ENCODE measurements around the gene C11orf21.
"Not testable (repeated sequence)": the region's sequence is repeated elsewhere in the genome, so short reads cannot be mapped to it uniquely, and the experiment has no call there.

Gene C11orf21

DNA sequence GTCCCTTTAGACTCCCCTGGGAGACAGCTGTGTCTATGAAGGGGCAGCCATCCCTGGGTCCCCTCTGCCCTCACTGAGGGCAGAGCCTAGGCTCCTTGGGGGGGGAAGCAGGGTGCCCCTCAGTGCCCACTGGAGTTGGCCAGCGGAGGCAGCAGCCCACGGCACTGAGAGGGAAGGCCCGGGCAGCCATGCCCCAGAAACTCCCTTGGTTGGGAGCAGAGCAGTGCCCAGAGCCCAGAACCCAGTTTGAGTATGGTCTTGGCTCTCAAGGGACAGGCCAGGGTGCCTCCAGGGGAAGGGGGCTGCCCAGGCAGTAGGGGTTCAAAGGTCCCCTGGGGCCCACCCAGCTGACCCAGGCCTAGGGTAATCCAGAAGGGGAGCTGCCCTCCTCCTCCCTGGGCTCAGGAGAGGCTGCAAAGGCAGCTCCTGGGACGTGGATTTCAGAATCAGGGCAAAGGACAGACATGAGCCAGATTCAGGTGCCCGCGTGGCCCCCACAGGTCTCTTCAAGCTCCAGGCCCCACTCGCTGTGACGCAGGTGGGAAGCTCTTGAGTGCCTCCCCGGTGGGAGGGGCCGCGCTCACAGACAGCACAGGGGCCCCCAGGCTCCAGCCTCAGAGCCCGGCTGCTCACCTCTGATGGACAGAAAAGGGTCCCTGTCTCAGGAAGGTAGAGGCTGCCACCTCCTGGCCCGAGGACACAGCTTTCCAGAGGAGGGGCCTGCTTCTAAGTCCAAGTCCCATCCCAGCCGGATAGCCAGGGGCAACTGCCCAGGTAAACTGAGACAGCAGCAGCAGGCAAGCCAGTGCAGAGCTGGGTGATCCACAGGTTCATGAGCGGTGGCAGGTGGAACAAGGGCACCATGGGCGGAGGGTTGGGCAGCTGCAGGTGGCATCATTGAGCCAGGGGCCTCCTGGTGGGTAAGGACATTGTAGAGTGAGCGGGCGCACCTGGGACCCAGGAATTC is 2.6 kb downstream of the C11orf21 start:
- ATAC-seq = no peak
- no peaks in the 10 kb centered on the region for H3K9me3 Mint-ChIP-seq
- DNase-seq = peak; percentile 55
- no peaks in the 10 kb centered on the region for H3K27me3 Mint-ChIP-seq
- H3K4me3 Mint-ChIP-seq = peak overlapping the region; percentile 53
- H3K27ac Mint-ChIP-seq = no peak overlapping the region
- peaks cover 45% of the 10 kb centered on the region for H3K4me1 Mint-ChIP-seq
- no peaks in the 10 kb centered on the region for H3K36me3 Mint-ChIP-seq (ENCODE audit: low read depth)

DNA sequence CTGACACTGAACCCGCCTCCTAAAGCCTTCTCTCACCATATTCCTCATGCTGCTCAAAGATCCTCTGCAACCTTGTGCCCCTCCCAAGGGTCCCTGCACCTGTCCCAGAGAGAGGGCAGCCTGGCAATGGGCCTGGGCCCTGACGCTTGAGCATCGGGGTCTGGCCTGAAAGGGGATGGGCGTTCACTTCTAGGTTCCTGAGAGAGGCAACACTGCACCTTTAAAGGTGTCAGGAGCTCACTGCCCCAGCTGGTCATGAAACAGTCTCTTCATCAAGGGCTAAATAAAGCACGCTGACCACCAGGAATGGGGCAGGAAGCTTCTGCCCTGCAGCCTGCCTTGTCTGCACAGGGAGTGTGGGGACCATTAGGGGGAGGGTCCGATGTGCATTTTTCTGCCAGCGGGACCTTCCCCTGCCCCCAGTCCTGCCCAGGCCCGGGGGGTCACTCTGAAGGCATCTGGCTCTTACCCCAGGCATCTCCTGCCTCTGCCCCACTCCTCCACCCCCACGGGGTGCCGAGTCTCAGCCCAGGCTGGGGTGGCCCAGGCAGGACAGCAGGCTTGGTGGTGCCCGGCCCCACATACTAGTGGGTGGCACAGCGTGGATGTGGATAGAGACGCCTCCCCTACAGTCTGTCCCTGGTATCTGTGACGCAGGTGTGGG is 3.5 kb downstream of the C11orf21 start:
- no peak overlapping the region for H3K27ac Mint-ChIP-seq
- H3K36me3 Mint-ChIP-seq (ENCODE audit: low read depth) = no peaks in the 10 kb centered on the region
- H3K4me1 Mint-ChIP-seq = peaks cover 42% of the 10 kb centered on the region
- no peaks in the 10 kb centered on the region for H3K9me3 Mint-ChIP-seq
- H3K27me3 Mint-ChIP-seq = no peaks in the 10 kb centered on the region
- no peak for ATAC-seq
- no peak overlapping the region for H3K4me3 Mint-ChIP-seq
- no peak for DNase-seq

DNA sequence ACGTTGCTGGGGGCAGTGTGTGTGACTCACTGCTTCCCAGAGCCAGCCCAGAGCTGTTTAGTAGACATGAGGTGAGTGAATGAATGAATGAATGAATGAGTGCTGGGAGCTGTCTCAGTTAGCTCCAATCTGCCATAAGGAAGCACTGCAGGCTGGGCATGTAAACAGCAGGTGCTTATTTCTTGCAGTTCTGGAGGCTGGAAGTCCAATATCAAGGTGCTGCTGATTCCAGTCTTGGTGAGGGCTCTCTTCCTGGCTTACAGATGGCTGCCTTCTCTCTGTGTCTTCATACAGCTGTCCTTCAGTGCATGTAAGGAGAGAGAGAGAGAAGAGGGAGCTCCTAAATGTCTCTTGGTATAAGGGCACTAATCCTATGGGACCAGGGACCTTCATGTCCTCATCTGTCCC is 4.1 kb downstream of the C11orf21 start:
- ATAC-seq (no peak), DNase-seq (no peak)
- H3K9me3 Mint-ChIP-seq = no peaks in the 10 kb centered on the region
- peaks cover 37% of the 10 kb centered on the region for H3K4me1 Mint-ChIP-seq
- no peak overlapping the region for H3K4me3 Mint-ChIP-seq
- H3K27me3 Mint-ChIP-seq = no peaks in the 10 kb centered on the region
- H3K36me3 Mint-ChIP-seq (ENCODE audit: low read depth) = no peaks in the 10 kb centered on the region
- no peak overlapping the region for H3K27ac Mint-ChIP-seq

DNA sequence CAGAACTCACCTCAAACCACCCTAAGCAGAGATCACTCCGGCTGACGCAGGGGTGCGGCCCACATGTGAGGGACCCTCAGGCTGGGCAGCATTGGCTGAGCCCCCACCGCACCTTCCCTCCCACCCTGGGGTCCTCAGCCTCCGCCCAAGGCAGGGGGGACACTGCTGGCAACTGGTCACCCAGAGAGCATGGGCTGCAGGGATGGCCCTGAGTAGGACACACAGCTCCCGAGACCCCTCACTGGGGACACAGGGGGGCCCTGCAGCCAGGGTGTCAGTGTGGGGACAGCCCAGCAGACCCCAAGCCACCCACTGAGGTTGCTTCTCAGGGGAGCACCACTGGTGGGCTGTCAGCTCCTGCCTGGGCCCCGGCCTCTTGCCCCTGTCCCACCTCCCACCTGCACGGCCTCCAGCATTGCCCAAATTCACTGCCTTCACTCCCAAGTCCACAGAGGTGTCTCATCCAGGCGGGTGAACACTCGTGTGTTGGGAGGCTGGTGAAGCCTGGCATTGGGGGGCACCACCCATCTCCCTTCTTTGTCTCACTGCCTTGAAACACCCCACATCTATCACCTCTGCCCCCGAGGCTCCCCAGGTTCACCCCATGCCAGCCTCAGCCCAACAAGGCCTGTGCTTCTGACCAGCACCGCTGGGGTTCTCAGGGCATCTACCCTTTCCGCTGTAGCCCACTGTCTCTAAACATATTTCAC is 4.7 kb downstream of the C11orf21 start:
- Mint-ChIP-seq H3K27me3 (no peaks in the 10 kb centered on the region), H3K4me1 (peaks cover 35% of the 10 kb centered on the region), H3K36me3 (ENCODE audit: low read depth) (no peaks in the 10 kb centered on the region), H3K27ac (no peak overlapping the region), H3K4me3 (no peak overlapping the region), H3K9me3 (no peaks in the 10 kb centered on the region)
- DNase-seq (no peak), ATAC-seq (no peak)

DNA sequence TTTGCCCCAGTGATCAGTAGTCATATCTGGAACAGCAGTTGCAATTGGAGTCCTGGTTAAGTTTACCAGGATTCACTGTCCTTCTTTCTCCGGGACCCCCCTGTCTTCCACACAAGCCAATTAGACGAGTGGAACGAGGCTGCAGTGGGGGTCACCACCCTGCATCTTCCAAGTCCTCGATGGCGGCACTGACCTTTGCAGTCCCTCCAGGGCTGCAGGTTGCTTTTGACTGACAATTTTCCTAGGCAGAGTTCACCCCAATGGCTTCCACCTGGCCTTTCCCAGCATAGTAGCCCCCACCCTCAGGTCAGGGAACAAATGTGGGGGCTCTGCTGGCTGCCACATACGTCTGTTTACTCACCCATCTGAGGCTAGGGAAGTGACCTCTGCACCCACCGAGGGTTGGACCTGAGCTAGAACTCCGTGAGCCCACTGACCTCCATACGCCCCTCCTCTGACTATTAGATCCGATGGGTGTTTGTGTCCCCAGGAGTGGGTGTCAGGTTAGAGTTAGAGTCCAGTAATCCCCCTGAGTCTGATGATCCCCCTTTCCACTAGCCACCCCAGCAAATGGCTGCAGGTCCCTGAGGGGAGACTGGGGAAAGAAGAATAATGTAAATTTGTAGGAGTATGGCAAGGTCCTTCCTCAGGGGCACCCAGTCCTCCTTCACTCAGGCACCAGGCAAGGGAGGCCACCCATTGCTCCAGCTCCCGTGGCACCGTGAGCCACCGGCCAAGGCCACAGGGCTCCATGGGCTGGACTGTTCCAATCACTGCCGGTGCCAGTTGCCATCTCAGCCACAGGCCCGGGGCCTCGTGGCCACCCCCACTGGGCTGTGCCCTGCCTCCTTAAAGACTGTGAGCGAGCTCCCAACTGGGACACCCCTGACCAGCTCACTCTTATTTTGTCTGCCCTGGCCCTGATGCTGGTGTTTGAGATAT is 5.5 kb downstream of the C11orf21 start:
- DNase-seq (peak; percentile 1), ATAC-seq (no peak)
- no peak overlapping the region for H3K4me3 Mint-ChIP-seq
- H3K36me3 Mint-ChIP-seq (ENCODE audit: low read depth) = no peaks in the 10 kb centered on the region
- peaks cover 29% of the 10 kb centered on the region for H3K4me1 Mint-ChIP-seq
- peak overlapping the region; percentile 31 for H3K27ac Mint-ChIP-seq
- H3K27me3 Mint-ChIP-seq = no peaks in the 10 kb centered on the region
- H3K9me3 Mint-ChIP-seq = no peaks in the 10 kb centered on the region

DNA sequence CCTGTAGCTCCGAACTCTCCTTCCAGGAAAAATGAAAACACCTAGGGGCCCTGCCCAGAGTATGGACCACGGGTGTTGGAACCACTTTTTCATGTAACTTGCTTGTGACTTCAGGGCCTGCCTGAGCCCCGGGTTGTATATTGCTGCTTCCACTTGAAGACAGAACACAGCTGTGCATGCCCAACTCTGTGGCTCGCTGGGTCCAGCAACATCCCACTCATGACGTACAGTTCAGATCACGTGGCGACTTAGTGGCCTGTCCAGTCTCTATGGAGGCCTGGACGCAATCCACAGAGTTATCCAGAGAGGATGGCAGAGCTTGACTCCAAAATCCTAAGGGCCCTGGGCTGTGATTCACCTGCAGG is 6.8 kb downstream of the C11orf21 start:
- Mint-ChIP-seq H3K9me3 (no peaks in the 10 kb centered on the region), H3K27ac (no peak overlapping the region), H3K36me3 (ENCODE audit: low read depth) (no peaks in the 10 kb centered on the region), H3K4me3 (no peak overlapping the region), H3K27me3 (no peaks in the 10 kb centered on the region), H3K4me1 (peaks cover 23% of the 10 kb centered on the region)
- DNase-seq (no peak), ATAC-seq (no peak)

DNA sequence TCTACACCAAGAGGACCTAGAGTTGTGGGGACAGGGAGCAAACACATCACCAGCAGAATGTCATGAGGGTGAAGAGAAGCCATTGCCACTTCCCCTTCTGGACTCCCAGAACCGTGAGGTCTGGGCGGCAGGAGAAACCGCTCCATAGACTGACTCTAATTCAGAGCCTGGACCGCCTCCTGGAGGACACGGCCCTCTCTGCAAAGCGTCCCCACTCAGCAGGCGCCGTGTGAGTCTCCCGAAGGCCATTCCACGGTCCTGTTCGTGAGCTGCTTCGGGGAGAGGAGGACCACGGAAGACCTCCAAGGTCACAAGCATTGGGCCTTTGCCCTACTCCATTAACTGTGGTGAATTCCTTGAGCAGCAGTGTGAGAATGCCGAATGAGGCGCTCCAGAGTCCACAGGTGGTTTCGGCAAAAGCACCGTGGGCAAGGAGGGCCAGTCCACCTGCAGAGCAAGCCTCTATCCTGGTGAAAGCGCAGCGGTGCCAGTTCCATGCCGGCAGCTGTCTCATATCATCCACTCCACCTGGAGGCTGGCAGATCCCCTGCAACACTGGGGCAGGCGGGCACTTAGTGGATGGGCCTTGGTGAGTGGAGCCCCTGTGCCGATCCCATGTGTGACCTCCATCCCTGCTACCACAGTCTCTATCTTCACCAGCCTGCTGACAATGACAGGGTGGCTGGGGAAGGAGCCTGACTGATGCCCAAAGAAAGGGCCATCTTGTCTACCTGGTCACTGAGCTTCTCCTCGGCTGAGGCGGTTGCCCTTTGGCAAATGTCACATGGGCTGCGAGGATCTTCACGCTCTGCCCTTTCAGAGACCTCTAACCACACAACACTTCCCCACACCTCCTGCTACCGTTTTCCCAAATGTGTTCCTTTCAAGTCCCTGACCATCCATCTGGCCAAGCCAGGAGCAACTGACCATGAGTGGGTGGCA is 7.5 kb downstream of the C11orf21 start:
- Mint-ChIP-seq H3K4me3 (no peak overlapping the region), H3K36me3 (ENCODE audit: low read depth) (no peaks in the 10 kb centered on the region), H3K4me1 (peaks cover 19% of the 10 kb centered on the region), H3K9me3 (no peaks in the 10 kb centered on the region), H3K27ac (no peak overlapping the region), H3K27me3 (no peaks in the 10 kb centered on the region)
- DNase-seq = peak; percentile 2
- ATAC-seq = no peak

DNA sequence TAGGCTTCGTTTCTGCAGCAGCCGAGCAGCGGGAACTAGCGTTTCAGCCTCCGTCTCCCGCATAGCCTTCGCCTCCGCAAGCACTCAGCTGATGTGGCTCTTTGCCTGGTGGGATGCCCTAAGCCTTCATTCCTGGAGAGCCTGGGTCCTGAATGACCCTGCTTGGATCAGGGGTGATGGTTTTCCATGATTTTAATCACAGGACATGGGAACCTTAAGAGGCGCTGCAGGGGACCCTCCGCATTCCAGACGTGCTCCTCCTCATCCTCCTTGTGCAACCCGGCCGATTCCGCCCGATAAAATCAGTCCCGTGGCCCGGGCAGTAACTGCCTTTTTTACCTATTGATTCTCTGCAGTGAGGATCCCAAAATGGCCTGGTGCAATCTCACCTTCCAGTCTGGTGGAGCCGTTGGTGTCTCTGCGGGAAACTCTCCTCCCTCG is 8.2 kb downstream of the C11orf21 start:
- H3K27ac Mint-ChIP-seq = no peak overlapping the region
- no peaks in the 10 kb centered on the region for H3K9me3 Mint-ChIP-seq
- no peak overlapping the region for H3K4me3 Mint-ChIP-seq
- peaks cover 16% of the 10 kb centered on the region for H3K4me1 Mint-ChIP-seq
- DNase-seq (peak; percentile 1), ATAC-seq (no peak)
- H3K27me3 Mint-ChIP-seq = no peaks in the 10 kb centered on the region
- no peaks in the 10 kb centered on the region for H3K36me3 Mint-ChIP-seq (ENCODE audit: low read depth)

DNA sequence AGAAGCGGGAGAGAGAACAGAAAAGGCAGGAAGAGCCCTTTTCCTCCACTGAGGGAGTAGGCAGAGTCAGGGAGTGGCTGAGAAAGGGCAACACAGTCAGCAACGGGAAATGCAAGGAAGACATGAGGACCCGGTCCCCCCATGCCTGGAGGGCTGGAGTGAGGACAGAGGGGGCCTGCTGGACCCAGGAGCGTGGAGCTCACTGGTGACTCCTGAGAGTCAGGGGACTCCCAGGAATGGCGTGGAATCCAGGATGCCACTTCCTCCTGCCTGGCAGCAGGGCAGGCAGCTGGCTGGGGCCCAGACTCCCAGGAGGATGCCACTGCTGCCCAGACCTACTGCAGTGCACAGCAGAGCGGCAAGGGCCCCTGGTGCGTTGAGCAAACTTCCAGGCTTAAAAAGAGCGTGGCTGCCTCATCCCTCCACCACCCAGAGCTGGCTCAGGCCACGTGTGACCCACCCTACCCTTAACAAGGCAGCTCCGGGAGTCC is 11.3 kb downstream of the C11orf21 start:
- peak; percentile 0 for DNase-seq
- peaks cover 16% of the 10 kb centered on the region for H3K4me1 Mint-ChIP-seq
- H3K36me3 Mint-ChIP-seq (ENCODE audit: low read depth) = no peaks in the 10 kb centered on the region
- H3K4me3 Mint-ChIP-seq = no peak overlapping the region
- H3K27ac Mint-ChIP-seq = no peak overlapping the region
- ATAC-seq = no peak
- no peaks in the 10 kb centered on the region for H3K9me3 Mint-ChIP-seq
- no peaks in the 10 kb centered on the region for H3K27me3 Mint-ChIP-seq

DNA sequence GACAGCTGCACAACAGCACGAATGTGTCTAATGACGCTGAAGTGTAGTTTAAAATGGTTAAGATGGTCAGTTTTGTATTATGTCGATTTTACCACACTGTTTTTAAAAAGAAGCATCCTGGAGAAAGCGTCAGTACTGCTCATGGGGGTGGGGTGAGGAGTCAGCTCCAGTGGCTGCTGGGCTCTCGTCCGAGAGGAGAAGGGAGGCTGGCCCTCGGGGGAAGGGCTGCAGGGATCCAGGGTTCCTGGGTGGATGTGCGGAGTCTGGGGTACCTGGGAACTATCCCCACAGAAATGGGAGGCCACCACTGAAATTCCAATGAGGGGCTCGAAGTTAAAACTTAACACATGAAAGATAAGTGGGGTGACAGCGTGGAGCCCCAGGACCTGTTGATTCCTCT is 11.9 kb downstream of the C11orf21 start:
- H3K36me3 Mint-ChIP-seq (ENCODE audit: low read depth) = no peaks in the 10 kb centered on the region
- peak; percentile 0 for DNase-seq
- H3K27me3 Mint-ChIP-seq = no peaks in the 10 kb centered on the region
- no peaks in the 10 kb centered on the region for H3K9me3 Mint-ChIP-seq
- H3K27ac Mint-ChIP-seq = no peak overlapping the region
- peaks cover 16% of the 10 kb centered on the region for H3K4me1 Mint-ChIP-seq
- H3K4me3 Mint-ChIP-seq = no peak overlapping the region
- no peak for ATAC-seq

DNA sequence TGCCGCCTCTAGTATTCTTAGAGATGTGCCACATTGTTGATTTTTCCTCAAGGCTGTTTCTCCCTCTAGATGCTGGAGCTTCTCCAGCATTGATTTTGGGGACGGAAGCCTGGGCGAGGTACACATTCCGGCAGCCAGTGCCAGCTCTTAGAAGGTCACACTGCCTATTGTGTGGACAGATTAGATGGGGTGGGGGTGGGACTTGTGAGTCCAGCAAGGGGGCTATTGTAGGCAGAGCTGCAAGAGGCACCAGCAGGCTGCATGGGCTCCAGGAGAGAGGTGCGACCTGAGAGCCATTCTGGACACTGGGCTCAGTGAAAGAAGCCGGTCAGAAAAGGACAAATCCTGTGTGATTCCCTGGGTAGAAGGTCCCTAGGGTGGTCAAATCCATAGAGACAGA is 12.4 kb downstream of the C11orf21 start:
- Mint-ChIP-seq H3K27ac (no peak overlapping the region), H3K4me3 (no peak overlapping the region), H3K27me3 (no peaks in the 10 kb centered on the region), H3K36me3 (ENCODE audit: low read depth) (no peaks in the 10 kb centered on the region), H3K4me1 (peaks cover 13% of the 10 kb centered on the region), H3K9me3 (no peaks in the 10 kb centered on the region)
- DNase-seq (no peak), ATAC-seq (no peak)

DNA sequence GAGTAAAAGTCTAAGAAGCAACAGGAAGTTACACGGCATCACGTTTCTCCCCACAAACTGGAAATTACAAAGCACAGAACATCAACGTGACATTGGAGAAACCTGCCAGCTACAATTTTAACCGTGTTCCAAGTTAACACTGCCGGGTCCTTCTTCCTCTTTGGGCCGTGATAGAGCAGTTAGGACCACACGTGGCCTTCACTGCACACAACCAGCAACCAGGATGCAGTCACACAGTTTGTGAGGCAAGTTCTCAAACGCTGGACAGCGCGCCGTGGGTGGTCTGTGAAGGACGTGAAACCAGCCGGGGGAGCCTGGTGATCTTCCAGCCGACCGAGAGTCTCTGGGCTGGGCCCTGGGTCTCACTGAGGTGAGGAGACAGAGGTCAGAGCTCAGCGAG is 14.6 kb downstream of the C11orf21 start:
- Mint-ChIP-seq H3K36me3 (ENCODE audit: low read depth) (no peaks in the 10 kb centered on the region), H3K9me3 (peaks cover 13% of the 10 kb centered on the region), H3K4me1 (peaks cover 10% of the 10 kb centered on the region), H3K27me3 (no peaks in the 10 kb centered on the region), H3K27ac (peak overlapping the region; percentile 54), H3K4me3 (no peak overlapping the region)
- ATAC-seq (no peak), DNase-seq (no peak)

DNA sequence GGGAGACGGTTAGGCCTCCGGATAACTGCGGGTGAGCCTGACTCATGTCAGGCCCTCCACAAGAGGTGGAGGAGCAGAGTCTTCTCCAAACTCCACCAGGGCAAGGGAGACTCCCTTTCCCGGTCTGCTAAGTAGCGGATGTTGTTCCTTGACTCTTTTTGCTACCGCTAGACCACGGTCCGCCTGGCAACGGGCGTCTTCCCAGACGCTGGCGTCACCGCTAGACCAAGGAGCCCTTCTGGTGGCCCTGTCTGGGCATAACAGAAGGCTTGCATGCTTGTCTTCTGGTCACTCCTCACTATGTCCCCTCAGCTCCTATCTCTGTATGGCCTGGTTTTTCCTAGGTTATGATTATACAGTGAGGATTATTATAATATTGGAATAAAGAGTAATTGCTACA is 15.4 kb downstream of the C11orf21 start:
- not testable (repeated sequence) for DNase-seq; H3K27ac Mint-ChIP-seq; H3K4me3 Mint-ChIP-seq; H3K27me3 Mint-ChIP-seq; H3K36me3 Mint-ChIP-seq (ENCODE audit: low read depth); ATAC-seq
- H3K4me1 Mint-ChIP-seq = peaks cover 10% of the 10 kb centered on the region
- H3K9me3 Mint-ChIP-seq = peaks cover 14% of the 10 kb centered on the region

Data from activated naive CD8-positive, alpha-beta T cell treated with anti-CD3 and anti-CD28 coated beads, Interleukin-2, amount 50 U/mL, for 24 hours (primary cell).